Endothelial cell of umbilical vein (primary cell): ENCODE measurements around the gene POPDC3. TPM values are rescaled to one million over a fixed set of nuclear protein-coding genes. Genes with fewer than 3 reads are reported as not detected.
A peak's percentile ranks its signal among the peaks of the same experiment; 100 is the strongest.

Experiments
- BruUV-seq: library from RNA; stranded (reverse); fragments of 400-500 nt; replicated peaks from 2 replicates; lab custom pipeline; 2021; lab: Mats Ljungman, UMichigan
- CTCF ChIA-PET: fragments of 300-600, 350-600 bp; sonication (Branson Sonifier 250); formaldehyde crosslinking; loops from one replicate; lab custom pipeline; 2021; ENCODE audit warnings: antibody characterized with exemption, inconsistent platforms; lab: Charles Lee
- POLR2A ChIA-PET: fragments of 300-600, 350-600 bp; sonication (Branson Sonifier 250); formaldehyde crosslinking; loops from one replicate; lab custom pipeline; 2021; ENCODE audit warnings: antibody characterized with exemption, inconsistent platforms; lab: Charles Lee
- DNase-seq: peaks from one replicate; pipeline ENCODE4 v3.0.0-alpha.2; 2011; ENCODE audit warnings: low read depth, low spot score
- FAIRE-seq: peaks from 2 replicates; lab custom pipeline; 2011; peaks lifted over from hg19 to GRCh38; lab: Jason Lieb, UNC
- H2AFZ ChIP-seq: 2 replicates; pipeline ENCODE4 v1.6.0; 2012; ENCODE audit warnings: low read depth, low read length, control low read depth, inconsistent platforms
- H3K27ac ChIP-seq: 2 replicates; pipeline ENCODE4 v1.5.1; 2011; ENCODE audit warnings: low read depth, mild to moderate bottlenecking, control low read depth, low read length, moderate library complexity; ENCODE audit not compliant: insufficient read depth
- H3K27me3 ChIP-seq, 2 experiments: 2 replicates each; pipeline versions ENCODE4 v1.6.0 to v1.6.1; 2011; ENCODE audit warnings: low read length in 2 of 2, mixed read lengths in 1 of 2; ENCODE audit not compliant: control insufficient read depth in 2 of 2, insufficient read depth in 2 of 2
- H3K36me3 ChIP-seq, 2 experiments: 2 replicates in 1 of 2; 3 replicates in 1 of 2; pipeline ENCODE4 v1.5.1; 2011; ENCODE audit warnings: low read length in 2 of 2, mild to moderate bottlenecking in 1 of 2, moderate library complexity in 1 of 2; ENCODE audit not compliant: control insufficient read depth in 2 of 2, insufficient read depth in 2 of 2; ENCODE audit errors: extremely low read depth in 1 of 2
- H3K4me1 ChIP-seq: 3 replicates; pipeline ENCODE4 v1.5.1; 2011; ENCODE audit warnings: mild to moderate bottlenecking, low read length; ENCODE audit not compliant: control insufficient read depth, insufficient read depth; ENCODE audit errors: extremely low read depth
- H3K4me2 ChIP-seq: 2 replicates; pipeline ENCODE4 v1.6.1; 2011; ENCODE audit warnings: low read length, control low read depth, mixed read lengths; ENCODE audit not compliant: insufficient read depth
- H3K4me3 ChIP-seq, 3 experiments: fragments of 200-600 bp in 1 of 3; sonication (generic), shearing (Covaris generic) in 1 of 3; replicated peaks in 1 of 3; 2 replicates each; pipeline ENCODE4 v1.5.1; 2011 to 2016; ENCODE audit warnings: control low read depth in 3 of 3, low read length in 3 of 3, mild to moderate bottlenecking in 2 of 3, inconsistent platforms in 1 of 3, low read depth in 1 of 3, moderate library complexity in 1 of 3; ENCODE audit not compliant: insufficient read depth in 1 of 3
- H3K79me2 ChIP-seq: 2 replicates; pipeline ENCODE4 v1.6.0; 2012; ENCODE audit warnings: low read length, inconsistent platforms; ENCODE audit not compliant: control insufficient read depth, insufficient read depth
- H3K9ac ChIP-seq: replicated peaks from 2 replicates; pipeline ENCODE3; 2011; ENCODE audit warnings: low read length, control low read depth; ENCODE audit not compliant: insufficient read depth; ENCODE audit errors: extremely low read depth
- H3K9me1 ChIP-seq: replicated peaks from 3 replicates; pipeline ENCODE4 v1.6.0; 2011; ENCODE audit warnings: mild to moderate bottlenecking, low read length; ENCODE audit not compliant: control insufficient read depth, insufficient read depth; ENCODE audit errors: extremely low read depth
- H3K9me3 ChIP-seq: replicated peaks from 2 replicates; pipeline ENCODE4 v1.5.1; 2012; ENCODE audit warnings: low read length, inconsistent platforms; ENCODE audit not compliant: control insufficient read depth, insufficient read depth
- H4K20me1 ChIP-seq: replicated peaks from 2 replicates; pipeline ENCODE3; 2011; ENCODE audit warnings: mild to moderate bottlenecking, low read length; ENCODE audit not compliant: control insufficient read depth, insufficient read depth; ENCODE audit errors: extremely low read depth
- CTCF ChIP-seq, 2 donors: IDR thresholded peaks; 1 replicate in 1 of 2; 2 replicates in 1 of 2; pipeline ENCODE4 v1.5.1; 2011; ENCODE audit warnings: low read length in 2 of 2, mild to moderate bottlenecking in 2 of 2, moderate library complexity in 2 of 2, control low read depth in 1 of 2, inconsistent platforms in 1 of 2, low read depth in 1 of 2; ENCODE audit not compliant: insufficient read depth in 1 of 2; ENCODE audit errors: extremely low read depth in 1 of 2
- EZH2 ChIP-seq: IDR thresholded peaks from 2 replicates; pipeline ENCODE4 v1.6.1; 2012; ENCODE audit warnings: borderline replicate concordance, low read depth, mild to moderate bottlenecking, moderate library complexity, low read length, inconsistent platforms; ENCODE audit not compliant: severe bottlenecking
- FOS ChIP-seq: IDR thresholded peaks from 2 replicates; pipeline ENCODE4 v1.6.1; 2011; ENCODE audit warnings: mild to moderate bottlenecking, low read length, moderate library complexity, borderline replicate concordance; ENCODE audit not compliant: insufficient read depth
- GATA2 ChIP-seq: IDR thresholded peaks from 2 replicates; pipeline ENCODE4 v1.7.0; 2011; ENCODE audit warnings: low read depth, mild to moderate bottlenecking, moderate library complexity, mixed read lengths, low read length; ENCODE audit not compliant: insufficient read length, insufficient read depth
- JUN ChIP-seq: IDR thresholded peaks from 2 replicates; pipeline ENCODE4 v1.6.1; 2011; ENCODE audit warnings: borderline replicate concordance, low read depth; ENCODE audit not compliant: insufficient read length, insufficient read depth
- MAX ChIP-seq: IDR thresholded peaks from 2 replicates; pipeline ENCODE4 v1.6.1; 2011; ENCODE audit not compliant: insufficient read depth, insufficient read length
- MYC ChIP-seq: IDR thresholded peaks from one replicate; pipeline ENCODE4 v1.6.1; 2011; ENCODE audit warnings: mild to moderate bottlenecking, low read depth, low read length
- POLR2A ChIP-seq: IDR thresholded peaks from 2 replicates; pipeline ENCODE4 v1.6.1; 2012; ENCODE audit warnings: low read depth, mild to moderate bottlenecking, control low read depth, low read length
- POLR2AphosphoS5 ChIP-seq: IDR thresholded peaks from 2 replicates; pipeline ENCODE4 v1.6.1; 2012; ENCODE audit warnings: low read depth, mild to moderate bottlenecking, control low read depth, low read length, moderate library complexity; ENCODE audit not compliant: insufficient read depth
- dilution Hi-C: fragments of 300-500 bp; cut with MboI; formaldehyde crosslinking; loops from one replicate; pipeline ENCODE4 v1.15.0; 2019; ENCODE audit warnings: low sequenced_read_pairs; ENCODE audit not compliant: extremely low pct_ligation_motif_present
- intact Hi-C: fragments of 100-400 bp; cut with micrococcal nuclease; formaldehyde crosslinking; loops from one replicate; pipeline ENCODE4 v1.10.0; 2022
- polyA plus RNA-seq, 4 experiments: library from polyadenylated mRNA; depleted of rRNA in 3 of 4; stranded (reverse) in 3 of 4; unstranded in 1 of 4; fragments of >200 nt; gene quantifications; 2 replicates each; pipeline versions ENCODE4 v1.2.1 to v1.2.3, GENCODE V29; 2011 to 2012; ENCODE audit warnings: missing spikeins in 1 of 4
- total RNA-seq: library from RNA; stranded (reverse); gene quantifications from 2 replicates; pipeline ENCODE4 v1.2.3, GENCODE V29; 2021

Gene POPDC3
- total and polyA plus RNA-seq, 2 donors (not counting 3 experiments of a cell fraction or from before 2014, with no cell fraction given) = 1.6 to 1.7 TPM

- POLR2A ChIA-PET = no interaction called here
- no TSS peak for BruUV-seq
- CTCF ChIA-PET = interaction anchor here (2.2 kb wide), 1 partner anchor 20 kb away, joined by 7 read pairs; no protein-coding TSS in a partner anchor
Observed at GRCh38 chr6:105227295-105227767, 47.5 kb upstream of the POPDC3 start.

More at GRCh38 chr6:105227295-105227767, 47.5 kb upstream of the POPDC3 start:
- Histone ChIP-seq H3K27me3 (no peaks in the 10 kb centered on the region), H3K79me2 (no peaks in the 10 kb centered on the region), H2AFZ (no peak overlapping the region), H3K36me3 (no peaks in the 10 kb centered on the region), H3K9me1 (no peaks in the 10 kb centered on the region), H3K4me3 (no peak overlapping the region), H3K4me1 (peaks cover 5% of the 10 kb centered on the region), H4K20me1 (no peaks in the 10 kb centered on the region), H3K4me2 (peak overlapping the region; percentile 16), H3K9ac (no peak overlapping the region), H3K9me3 (no peaks in the 10 kb centered on the region), H3K27ac (no peak overlapping the region)
- dilution Hi-C loops = no loop called here
- TF ChIP-seq CTCF (IDR thresholded peaks at IDR 0.05; ENCODE audit: extremely low read depth in 1 of 2, insufficient read depth in 1 of 2, low read depth in 1 of 2, low read length in 2 of 2) = no peak
- TF ChIP-seq FOS = no peak
- TF ChIP-seq JUN = no peak
- TF ChIP-seq POLR2A = no peak
- no peak for TF ChIP-seq MYC
- TF ChIP-seq MAX = no peak
- TF ChIP-seq GATA2 = no peak
- TF ChIP-seq EZH2 = no peak
- no peak for TF ChIP-seq POLR2AphosphoS5
- DNase-seq (no peak), FAIRE-seq (peak; percentile 12)
- intact Hi-C loops = no loop called here
